Subcutaneous adipose tissue (tissue), 4 donors: ENCODE measurements around the gene OPCML. TPM values are rescaled to one million over a fixed set of nuclear protein-coding genes. Genes with fewer than 3 reads are reported as not detected.

ENCODE experiments used
- CTCF ChIP-seq: fragments of 450-650 bp; IDR thresholded peaks from one replicate; pipeline ENCODE4 v1.5.1; 2016; ENCODE audit warnings: low read depth, mild to moderate bottlenecking, control low read depth, antibody characterized with exemption, moderate library complexity
- total RNA-seq, 4 donors: library from RNA; depleted of rRNA; stranded (reverse); fragments of >200 nt; gene quantifications; one replicate each; pipeline ENCODE4 v1.1.0, GENCODE V29; 2016

The OPCML gene
- total RNA-seq, 4 donors from 2014 or later: under 0.01 TPM; not detected in 3

DNA sequence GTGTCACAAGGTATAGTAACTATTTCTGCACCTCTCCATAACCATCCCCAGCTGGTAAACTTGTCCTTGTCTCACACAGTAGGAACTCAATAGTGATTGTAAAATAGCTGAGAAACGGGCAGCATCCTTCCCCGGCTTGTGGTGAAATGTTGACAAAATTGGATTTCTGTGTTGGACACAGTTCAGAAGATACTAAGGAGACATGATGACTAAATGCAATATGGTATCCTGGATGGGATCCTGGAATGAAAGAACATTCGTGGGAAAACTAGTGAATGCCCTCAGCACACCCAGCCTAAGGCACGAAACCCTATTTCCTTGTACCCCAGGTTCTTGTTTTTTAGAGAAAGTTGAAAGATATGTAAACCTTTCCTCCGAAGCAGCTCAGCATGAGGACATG lies 18.8 kb upstream of the OPCML start:
- no peak for TF ChIP-seq CTCF

- TF ChIP-seq CTCF: no peak
These were observed 17.5 kb upstream of the OPCML start for GRCh38 chr11:133549826-133550225.

DNA sequence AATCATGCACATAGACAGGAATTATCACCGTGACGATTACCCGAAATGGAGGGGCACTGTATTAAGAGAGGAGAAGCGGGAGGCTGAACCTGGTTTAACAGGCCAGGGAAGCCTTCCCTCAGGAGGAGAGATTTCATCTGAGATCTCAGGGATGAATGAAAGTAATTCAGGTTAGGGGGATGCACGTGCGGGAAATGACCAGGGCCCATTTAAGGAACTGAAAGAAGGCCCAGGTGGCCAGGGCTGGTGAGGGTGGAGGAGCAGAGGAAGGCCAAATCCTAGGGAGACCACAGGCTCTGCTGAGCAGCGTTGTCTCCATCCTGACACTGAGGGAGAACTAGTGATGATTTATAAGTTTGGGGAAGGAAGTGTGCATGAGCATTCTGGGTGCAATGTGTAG lies 16.3 kb upstream of the OPCML start:
- no peak for TF ChIP-seq CTCF

DNA sequence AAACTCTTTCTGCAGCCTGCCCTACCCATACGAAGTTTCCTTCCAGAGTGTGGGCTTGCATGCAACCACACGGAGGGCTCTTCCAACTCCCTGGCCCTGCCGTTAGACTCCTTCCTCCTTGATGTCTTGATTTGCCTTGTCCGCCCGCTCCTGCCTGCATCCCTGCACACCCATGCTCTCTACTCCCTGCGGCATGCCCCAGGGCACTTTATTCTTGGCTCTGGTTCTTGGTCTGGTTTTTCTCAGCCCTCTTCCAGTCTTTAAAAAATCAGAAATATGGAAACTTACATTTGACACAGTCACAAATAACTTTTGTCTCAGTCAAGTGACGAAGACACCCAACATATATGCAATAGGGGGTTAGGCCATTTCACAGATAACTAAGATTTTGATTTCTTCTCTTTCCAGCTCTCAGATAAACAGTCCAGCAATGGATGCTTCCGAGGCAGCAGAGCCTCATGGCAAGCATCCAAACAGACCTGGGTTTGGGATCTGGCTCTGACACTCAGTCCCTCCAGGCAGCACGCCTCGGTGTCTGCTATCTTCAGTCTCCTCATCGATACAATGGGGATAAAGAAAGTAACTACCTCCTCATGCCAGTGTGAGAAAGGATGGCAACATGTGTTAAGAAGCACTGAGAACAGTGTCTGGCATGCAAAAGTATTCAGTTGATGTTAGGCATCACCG lies 15.7 kb upstream of the OPCML start:
- TF ChIP-seq CTCF: no peak

GRCh38 chr11:133545199-133545803 lies 13.0 kb upstream of the OPCML start:
- no peak for TF ChIP-seq CTCF

DNA sequence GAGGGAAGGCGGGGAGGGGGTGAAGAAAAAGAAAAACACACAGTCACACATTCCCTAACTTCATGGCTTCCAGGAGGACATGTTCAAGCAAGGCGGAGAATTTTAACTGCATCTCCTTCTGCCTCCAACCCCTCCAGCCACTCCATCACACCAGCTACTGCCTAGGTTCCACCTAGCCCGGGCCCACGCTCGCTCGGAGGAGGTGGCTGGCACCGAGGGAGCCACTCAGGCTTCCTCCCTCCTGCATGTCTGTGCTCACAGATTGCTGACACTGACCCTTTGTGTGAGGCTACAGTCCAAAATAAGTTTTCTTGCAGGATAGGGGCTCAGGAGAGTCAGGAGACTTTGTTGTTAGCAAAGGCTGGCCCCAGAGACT lies 9.4 kb upstream of the OPCML start:
- no peak for TF ChIP-seq CTCF

- no peak for TF ChIP-seq CTCF
These were observed 8.9 kb upstream of the OPCML start for GRCh38 chr11:133541021-133541719.
